GM11168 (cell line): Measurements from ENCODE around the gene RCAN1.

Source experiments
- in situ Hi-C: fragments of 300-500 bp; cut with MboI; formaldehyde crosslinking; loops from one replicate; pipeline ENCODE4 v1.12.0; 2022; ENCODE audit warnings: low sequenced_read_pairs; ENCODE audit not compliant: unreplicated experiment

RCAN1 gene

GRCh38 chr21:34614628-34615486 is at the start of gene RCAN1:
TSS of gene RCAN1 (minus strand) at chr21:34615113. CDS start at chr21:34615011, 102 bp downstream.
- in situ Hi-C loops = no loop called here

- in situ Hi-C loops = no loop called here
Measured at GRCh38 chr21:34661848-34662247, 46.9 kb upstream of the RCAN1 start.

GRCh38 chr21:34653522-34653921 is 38.6 kb upstream of the RCAN1 start:
- in situ Hi-C loops = no loop called here

- in situ Hi-C loops = no loop called here
Measured at GRCh38 chr21:34651642-34652041, 36.7 kb upstream of the RCAN1 start.

- in situ Hi-C loops = no loop called here
Measured at GRCh38 chr21:34650861-34651431, 36.0 kb upstream of the RCAN1 start.

GRCh38 chr21:34649400-34649799 is 34.5 kb upstream of the RCAN1 start:
- in situ Hi-C loops = no loop called here

- in situ Hi-C loops = no loop called here
Measured at GRCh38 chr21:34648739-34649297, 33.9 kb upstream of the RCAN1 start.

- in situ Hi-C loops = no loop called here
Measured at GRCh38 chr21:34647555-34647954, 32.6 kb upstream of the RCAN1 start.

GRCh38 chr21:34644825-34645224 is 29.9 kb upstream of the RCAN1 start:
- in situ Hi-C loops = no loop called here

- in situ Hi-C loops = no loop called here
Measured at GRCh38 chr21:34642211-34643075, 27.5 kb upstream of the RCAN1 start.

- in situ Hi-C loops = no loop called here
Measured at GRCh38 chr21:34640858-34641257, 25.9 kb upstream of the RCAN1 start.

GRCh38 chr21:34639882-34640788 is 25.2 kb upstream of the RCAN1 start:
- in situ Hi-C loops = no loop called here

- in situ Hi-C loops = no loop called here
Measured at GRCh38 chr21:34639250-34639649, 24.3 kb upstream of the RCAN1 start.

- in situ Hi-C loops = no loop called here
Measured at GRCh38 chr21:34636961-34637360, 22.0 kb upstream of the RCAN1 start.

- in situ Hi-C loops = no loop called here
Measured at GRCh38 chr21:34635307-34635706, 20.4 kb upstream of the RCAN1 start.

- in situ Hi-C loops = no loop called here
Measured at GRCh38 chr21:34632498-34632897, 17.6 kb upstream of the RCAN1 start.

- in situ Hi-C loops = no loop called here
Measured at GRCh38 chr21:34630536-34631143, 15.7 kb upstream of the RCAN1 start.

- in situ Hi-C loops = no loop called here
Measured at GRCh38 chr21:34626131-34626530, 11.2 kb upstream of the RCAN1 start.

GRCh38 chr21:34625030-34625593 is 10.2 kb upstream of the RCAN1 start:
- in situ Hi-C loops = no loop called here
